ENCODE results near the gene QKI.

QKI gene

GRCh38 chr6:163414946-163415619 is 565 bp downstream of the QKI start:
- Histone ChIP-seq H3K4me2 (ENCODE audit: low read depth, low read length, poor library complexity, severe bottlenecking) (no peak overlapping the region), H3K27me3 (ENCODE audit: insufficient read depth, low read length, poor library complexity, severe bottlenecking) (no peaks in the 10 kb centered on the region), H3K4me3 (ENCODE audit: low read length, poor library complexity, severe bottlenecking) (no peak overlapping the region), H3K79me2 (ENCODE audit: insufficient read depth, low read length) (no peaks in the 10 kb centered on the region), H3K9ac (ENCODE audit: low read depth, low read length, poor library complexity, severe bottlenecking) (no peak overlapping the region), H3K9me3 (ENCODE audit: insufficient read depth, low read depth, low read length) (no peaks in the 10 kb centered on the region), H3K9me2 (replicated peaks; ENCODE audit: low read depth, low read length) (no peaks in the 10 kb centered on the region), H3F3A (ENCODE audit: low read depth) (no peaks in the 10 kb centered on the region), H4K20me1 (ENCODE audit: insufficient read depth, low read length, poor library complexity, severe bottlenecking) (no peaks in the 10 kb centered on the region), H3K36me3 (ENCODE audit: insufficient read depth, low read length) (no peaks in the 10 kb centered on the region), H3K4me1 (ENCODE audit: insufficient read depth, low read length, poor library complexity, severe bottlenecking) (no peaks in the 10 kb centered on the region), H2AFZ (ENCODE audit: low read length) (no peak overlapping the region)
- TF ChIP-seq CTCF (conservative IDR thresholded peaks at IDR 0.05; ENCODE audit: low read length) (no peak), EZH2phosphoT487 (IDR thresholded peaks at IDR 0.05; ENCODE audit: borderline replicate concordance) (no peak)

GRCh38 chr6:163415620-163416556 is 1.4 kb downstream of the QKI start:
- Histone ChIP-seq H3K4me2 (ENCODE audit: low read depth, low read length, poor library complexity, severe bottlenecking) (no peak overlapping the region), H3K27me3 (ENCODE audit: insufficient read depth, low read length, poor library complexity, severe bottlenecking) (no peaks in the 10 kb centered on the region)

More at GRCh38 chr6:163415620-163416556, 1.4 kb downstream of the QKI start:
- Histone ChIP-seq H4K20me1 (ENCODE audit: insufficient read depth, low read length, poor library complexity, severe bottlenecking) (no peaks in the 10 kb centered on the region), H3K9ac (ENCODE audit: low read depth, low read length, poor library complexity, severe bottlenecking) (no peak overlapping the region), H3K4me1 (ENCODE audit: insufficient read depth, low read length, poor library complexity, severe bottlenecking) (no peaks in the 10 kb centered on the region), H3F3A (ENCODE audit: low read depth) (no peaks in the 10 kb centered on the region), H3K9me3 (ENCODE audit: insufficient read depth, low read depth, low read length) (no peaks in the 10 kb centered on the region), H3K4me3 (ENCODE audit: low read length, poor library complexity, severe bottlenecking) (no peak overlapping the region), H3K79me2 (ENCODE audit: insufficient read depth, low read length) (no peaks in the 10 kb centered on the region), H3K9me2 (replicated peaks; ENCODE audit: low read depth, low read length) (no peaks in the 10 kb centered on the region), H2AFZ (ENCODE audit: low read length) (no peak overlapping the region), H3K36me3 (ENCODE audit: insufficient read depth, low read length) (no peaks in the 10 kb centered on the region)
- TF ChIP-seq CTCF (conservative IDR thresholded peaks at IDR 0.05; ENCODE audit: low read length) = no peak
- no peak for TF ChIP-seq EZH2phosphoT487 (IDR thresholded peaks at IDR 0.05; ENCODE audit: borderline replicate concordance)
